Right lobe of liver (tissue), 6 donors: ENCODE data around the gene SUB1. TPM values are rescaled to one million over a fixed set of nuclear protein-coding genes. Genes with fewer than 3 reads are reported as not detected.

Experiments used
- ATAC-seq, 4 donors: fragments of 200-7000 bp; cut with Tn5 transposase; one replicate each; pipeline ENCODE4 v1.9.1; 2020; ENCODE audit warnings: mild to moderate bottlenecking in 4 of 4, moderate library complexity in 4 of 4
- DNase-seq, 3 donors: peaks; one replicate each; pipeline ENCODE4 v3.0.0-alpha.2; 2020
- H3K27ac ChIP-seq, 3 donors: fragments of 200-600 bp; one replicate each; pipeline ENCODE4 v1.8.0; 2022
- H3K27me3 ChIP-seq, 2 donors: fragments of 200-600 bp; one replicate each; pipeline ENCODE4 v1.8.0; 2022
- H3K36me3 ChIP-seq, 4 donors: fragments of 200-600 bp; sonication (generic) in 1 of 4; one replicate each; pipeline versions ENCODE4 v1.5.1 to v1.8.0; 2017 to 2022; ENCODE audit warnings: control low read depth in 1 of 4
- H3K4me1 ChIP-seq, 4 donors: fragments of 200-600 bp; sonication (generic) in 1 of 4; one replicate each; pipeline versions ENCODE4 v1.5.1 to v1.8.0; 2017 to 2022; ENCODE audit warnings: control low read depth in 1 of 4
- H3K4me3 ChIP-seq, 3 donors: fragments of 200-600 bp; one replicate each; pipeline ENCODE4 v1.8.0; 2022
- H3K9me3 ChIP-seq, 4 donors: fragments of 200-600 bp; sonication (generic) in 1 of 4; one replicate each; pipeline versions ENCODE4 v1.5.1 to v1.8.0; 2017 to 2022; ENCODE audit warnings: control low read depth in 1 of 4
- CTCF ChIP-seq, 4 donors: fragments of 200-600 bp in 3 of 4; fragments of 450-650 bp in 1 of 4; IDR thresholded peaks; one replicate each; pipeline versions ENCODE4 v1.5.1 to v1.8.0; 2016 to 2022; ENCODE audit warnings: antibody characterized with exemption in 4 of 4, mild to moderate bottlenecking in 2 of 4
- POLR2A ChIP-seq: fragments of 450-650 bp; IDR thresholded peaks from one replicate; pipeline ENCODE4 v1.6.1; 2017; ENCODE audit warnings: antibody characterized with exemption, mild to moderate bottlenecking
- WGBS: methylation state at CpG from one replicate; pipeline ENCODE4 v1.1.6; 2018; ENCODE audit warnings: low coverage, low lambda C conversion rate; ENCODE audit not compliant: insufficient coverage; ENCODE audit errors: missing lambda C conversion rate; 5-methylcytosine and 5-hydroxymethylcytosine counted together
- intact Hi-C, 2 donors: fragments of 100-400 bp; cut with DNase I; formaldehyde crosslinking; loops; one replicate each; pipeline versions ENCODE4 v1.11.2 to v1.14.1; 2022
- total RNA-seq, 6 experiments: library from RNA; depleted of rRNA in 2 of 6; stranded (reverse); fragments of >200 nt in 2 of 6; fragmentation: NEBNext Ultra II Directional in 3 of 6; extraction: Animal tissue kit (Norgen Biotek cat#: 25700) in 3 of 6; gene quantifications; one replicate each; pipeline versions ENCODE4 v1.1.0 to v1.2.4, GENCODE V29; 2016 to 2023
- donor health status: DM: no; HTN: yes; CAD: no.
- donor health status: DM: no; HTN: no; CAD: no.
- donor health status: DM: no; HTN: no; CAD: no.
- donor health status: DM: no; HTN: yes; CAD: no.
- donor health status: DM: no; HTN: yes; CAD: no.

Gene SUB1
- total RNA-seq, 6 experiments from 2014 or later = 52.5 to 124 (median 94.9) TPM

DNA sequence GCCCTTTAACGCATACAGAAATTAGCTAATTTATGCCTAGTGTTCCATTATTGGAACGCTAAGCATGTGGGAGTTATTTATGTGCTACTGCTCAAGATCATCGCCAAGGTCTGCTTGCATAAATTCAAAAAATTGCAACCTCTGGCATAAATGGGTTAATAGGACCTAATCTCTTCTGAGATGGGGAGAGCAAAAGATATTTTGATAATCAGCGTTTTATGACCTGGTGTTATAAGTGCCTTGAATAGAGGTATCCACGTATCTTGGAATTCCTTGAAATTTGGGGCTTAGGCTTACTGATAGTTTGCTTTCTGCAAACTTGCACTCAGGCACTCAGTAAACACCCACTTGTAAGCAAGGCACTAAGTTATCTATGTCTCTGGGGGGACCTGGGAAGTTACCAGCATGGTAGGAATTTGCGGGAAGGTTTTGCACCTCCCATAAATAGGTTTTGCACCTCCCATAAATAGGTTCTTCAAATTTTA lies 1.8 kb downstream of the SUB1 start:
- no peak for ATAC-seq
- no peak for DNase-seq
- TF ChIP-seq POLR2A = no peak
- TF ChIP-seq CTCF (IDR thresholded peaks at IDR 0.05) = no peak
- intact Hi-C loops = loop anchor here in 1 of 2 donors (10.0 kb wide), 1 partner anchor 62 kb away; no protein-coding TSS in a partner anchor
- H3K27ac ChIP-seq = no peak overlapping the region
- H3K9me3 ChIP-seq = no peaks in the 10 kb centered on the region
- peaks cover 0 to 12% (median 5%) of the 10 kb centered on the region in 4 donors for H3K4me1 ChIP-seq
- peaks cover 3 to 31% (median 10%) of the 10 kb centered on the region in 4 donors for H3K36me3 ChIP-seq
- H3K4me3 ChIP-seq = peak overlapping the region; percentile 2 to 89 (median 87)
- H3K27me3 ChIP-seq = no peaks in the 10 kb centered on the region
- 57% methylated on average over 6 of the region's 6 CpGs for WGBS

- Histone ChIP-seq H3K4me3 (no peak overlapping the region), H3K27me3 (no peaks in the 10 kb centered on the region), H3K9me3 (no peaks in the 10 kb centered on the region), H3K27ac (no peak overlapping the region), H3K4me1 (peaks cover 0 to 12% (median 5%) of the 10 kb centered on the region in 4 donors), H3K36me3 (peaks cover 3 to 54% (median 20%) of the 10 kb centered on the region in 4 donors)
- ATAC-seq = no peak
- DNase-seq = no peak
- intact Hi-C loops = loop anchor here in 1 of 2 donors (10.0 kb wide), 1 partner anchor 65 kb away; no protein-coding TSS in a partner anchor
- 87% methylated on average over 8 of the region's 8 CpGs for WGBS
- TF ChIP-seq CTCF (IDR thresholded peaks at IDR 0.05) (no peak), POLR2A (no peak)
Measured at GRCh38 chr5:32589416-32589815, 4.1 kb downstream of the SUB1 start.

GRCh38 chr5:32589942-32590869 lies 4.8 kb downstream of the SUB1 start:
- peaks cover 3 to 62% (median 24%) of the 10 kb centered on the region in 4 donors for H3K36me3 ChIP-seq
- peaks cover 0 to 12% (median 5%) of the 10 kb centered on the region in 4 donors for H3K4me1 ChIP-seq
- H3K4me3 ChIP-seq = no peak overlapping the region
- H3K27ac ChIP-seq = no peak overlapping the region
- no peaks in the 10 kb centered on the region for H3K9me3 ChIP-seq
- H3K27me3 ChIP-seq = no peaks in the 10 kb centered on the region
- TF ChIP-seq POLR2A (no peak), CTCF (IDR thresholded peaks at IDR 0.05) (peak; percentile 67 to 80 (median 78))
- ATAC-seq (no peak), DNase-seq (no peak)
- WGBS = 81% methylated on average over 14 of the region's 15 CpGs
- intact Hi-C loops = loop anchor here in 1 of 2 donors (10.0 kb wide), 1 partner anchor 65 kb away; no protein-coding TSS in a partner anchor

DNA sequence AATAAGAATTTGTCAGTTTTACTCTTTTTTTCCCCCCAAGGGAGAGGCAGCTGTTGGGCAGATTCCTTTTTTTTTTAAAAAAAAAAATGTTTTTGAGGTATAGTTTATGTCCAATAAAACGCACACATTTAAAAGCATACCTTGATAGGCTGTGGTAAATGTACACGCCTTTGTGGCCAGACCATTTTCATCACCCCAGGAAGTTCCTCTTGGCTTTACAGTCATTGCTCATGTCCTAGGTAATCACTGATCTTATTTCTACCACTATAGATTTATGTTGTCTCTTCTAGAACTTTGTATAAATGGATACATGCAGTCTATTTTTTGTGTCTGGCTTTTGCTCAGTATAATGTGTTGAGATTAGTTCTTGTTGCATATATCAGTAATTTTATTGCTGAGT lies 9.8 kb downstream of the SUB1 start:
- H3K4me1 ChIP-seq = peaks cover 0 to 3% (median 0%) of the 10 kb centered on the region in 4 donors
- 76% methylated on average over 2 of the region's 2 CpGs for WGBS
- intact Hi-C loops = no loop called here
- no peaks in the 10 kb centered on the region for H3K27me3 ChIP-seq
- H3K36me3 ChIP-seq = peaks cover 3 to 93% (median 37%) of the 10 kb centered on the region in 4 donors
- H3K27ac ChIP-seq = no peak overlapping the region
- no peak for ATAC-seq
- TF ChIP-seq POLR2A = no peak
- no peak for TF ChIP-seq CTCF (IDR thresholded peaks at IDR 0.05)
- no peaks in the 10 kb centered on the region for H3K9me3 ChIP-seq
- DNase-seq = no peak
- H3K4me3 ChIP-seq = no peak overlapping the region
